ENCODE data around the gene TALDO1. TPM values are rescaled to one million over a fixed set of nuclear protein-coding genes. Genes with fewer than 3 reads are reported as not detected.

The TALDO1 gene
- total and polyA plus RNA-seq, 2 donors from 2014 or later, result 175 to 312 TPM

DNA sequence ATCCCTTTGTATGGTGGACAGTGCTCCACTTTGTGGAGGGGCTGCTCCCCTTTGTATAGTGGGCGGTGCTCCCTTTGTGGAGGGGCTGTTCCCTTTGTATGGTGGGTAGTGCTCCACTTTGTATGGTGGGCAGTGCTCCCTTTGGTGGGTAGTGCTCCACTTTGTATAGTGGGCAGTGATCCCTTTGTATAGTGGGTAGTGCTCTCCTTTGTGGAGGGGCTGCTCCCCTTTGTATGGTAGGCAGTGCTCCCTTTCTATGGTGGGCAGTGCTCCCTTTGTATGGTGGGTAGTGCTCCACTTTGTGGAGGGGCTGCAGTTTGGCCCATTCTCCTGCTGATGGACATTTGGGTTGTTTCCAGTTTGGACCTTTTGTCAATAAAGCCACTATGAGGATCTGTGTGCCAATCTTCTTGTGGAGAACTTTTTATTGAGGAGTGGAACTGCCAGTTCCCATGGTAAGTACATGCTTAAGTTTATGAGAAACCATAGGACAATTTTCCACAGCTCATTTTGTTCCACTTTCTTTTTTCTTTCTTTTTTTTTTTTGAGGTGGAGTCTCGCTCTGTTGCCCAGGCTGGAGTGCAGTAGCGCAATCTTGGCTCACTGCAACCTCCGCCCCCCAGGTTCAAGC lies 4.6 kb upstream of the TALDO1 start:
- Histone ChIP-seq H3K27me3 (ENCODE audit: control insufficient read depth, insufficient read depth, low read length) (no peaks in the 10 kb centered on the region), H3K27ac (ENCODE audit: low read depth in 2 of 2, low read length in 2 of 2) (no peak overlapping the region), H3K9me3 (ENCODE audit: control insufficient read depth in 2 of 3, insufficient read depth in 1 of 3, low read length in 3 of 3) (no peaks in the 10 kb centered on the region), H3K36me3 (ENCODE audit: control insufficient read depth in 2 of 3, insufficient read depth in 3 of 3, low read length in 3 of 3) (no peaks in the 10 kb centered on the region), H3K9ac (ENCODE audit: low read length in 3 of 3) (no peak overlapping the region), H3K4me1 (ENCODE audit: control insufficient read depth in 2 of 3, insufficient read depth in 2 of 3, low read depth in 1 of 3, low read length in 3 of 3) (peaks cover 0 to 2% (median 0%) of the 10 kb centered on the region in 3 donors), H3K4me3 (ENCODE audit: low read length in 3 of 3) (no peak overlapping the region)
- no peak for TF ChIP-seq CTCF (IDR thresholded peaks at IDR 0.05; ENCODE audit: borderline replicate concordance, extremely low read depth, insufficient read depth)
- DNase-seq, result no peak
- intact Hi-C loops (cut with DNase I), result no loop called here
- FAIRE-seq, result no peak

DNA sequence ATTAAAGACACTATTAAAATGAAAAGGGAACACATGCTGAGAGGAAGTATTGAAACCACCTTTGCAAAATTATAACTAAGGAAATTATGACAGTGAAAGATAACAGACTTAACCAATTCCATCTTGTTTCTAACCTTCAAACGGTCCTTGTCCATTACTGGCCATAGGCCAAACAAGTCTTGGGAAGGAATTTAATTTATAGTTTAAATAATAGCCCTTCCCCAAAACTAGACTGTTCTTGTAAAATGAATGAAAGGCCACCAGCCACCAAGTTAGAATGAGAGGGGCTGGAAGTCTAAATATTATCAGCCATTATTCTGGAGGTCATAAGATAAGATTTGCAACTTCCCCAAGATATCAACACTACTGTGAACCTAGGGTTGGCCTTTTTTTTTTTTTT lies 1.8 kb upstream of the TALDO1 start:
- no peak for TF ChIP-seq CTCF (IDR thresholded peaks at IDR 0.05; ENCODE audit: borderline replicate concordance, extremely low read depth, insufficient read depth)
- Histone ChIP-seq H3K27me3 (ENCODE audit: control insufficient read depth, insufficient read depth, low read length) (no peaks in the 10 kb centered on the region), H3K27ac (ENCODE audit: low read depth in 2 of 2, low read length in 2 of 2) (no peak overlapping the region), H3K9ac (ENCODE audit: low read length in 3 of 3) (no peak overlapping the region), H3K9me3 (ENCODE audit: control insufficient read depth in 2 of 3, insufficient read depth in 1 of 3, low read length in 3 of 3) (no peaks in the 10 kb centered on the region), H3K36me3 (ENCODE audit: control insufficient read depth in 2 of 3, insufficient read depth in 3 of 3, low read length in 3 of 3) (no peaks in the 10 kb centered on the region), H3K4me1 (ENCODE audit: control insufficient read depth in 2 of 3, insufficient read depth in 2 of 3, low read depth in 1 of 3, low read length in 3 of 3) (peaks cover 0 to 8% (median 0%) of the 10 kb centered on the region in 3 donors), H3K4me3 (ENCODE audit: low read length in 3 of 3) (no peak overlapping the region)
- DNase-seq, result no peak
- FAIRE-seq, result no peak
- intact Hi-C loops (cut with DNase I), result no loop called here

DNA sequence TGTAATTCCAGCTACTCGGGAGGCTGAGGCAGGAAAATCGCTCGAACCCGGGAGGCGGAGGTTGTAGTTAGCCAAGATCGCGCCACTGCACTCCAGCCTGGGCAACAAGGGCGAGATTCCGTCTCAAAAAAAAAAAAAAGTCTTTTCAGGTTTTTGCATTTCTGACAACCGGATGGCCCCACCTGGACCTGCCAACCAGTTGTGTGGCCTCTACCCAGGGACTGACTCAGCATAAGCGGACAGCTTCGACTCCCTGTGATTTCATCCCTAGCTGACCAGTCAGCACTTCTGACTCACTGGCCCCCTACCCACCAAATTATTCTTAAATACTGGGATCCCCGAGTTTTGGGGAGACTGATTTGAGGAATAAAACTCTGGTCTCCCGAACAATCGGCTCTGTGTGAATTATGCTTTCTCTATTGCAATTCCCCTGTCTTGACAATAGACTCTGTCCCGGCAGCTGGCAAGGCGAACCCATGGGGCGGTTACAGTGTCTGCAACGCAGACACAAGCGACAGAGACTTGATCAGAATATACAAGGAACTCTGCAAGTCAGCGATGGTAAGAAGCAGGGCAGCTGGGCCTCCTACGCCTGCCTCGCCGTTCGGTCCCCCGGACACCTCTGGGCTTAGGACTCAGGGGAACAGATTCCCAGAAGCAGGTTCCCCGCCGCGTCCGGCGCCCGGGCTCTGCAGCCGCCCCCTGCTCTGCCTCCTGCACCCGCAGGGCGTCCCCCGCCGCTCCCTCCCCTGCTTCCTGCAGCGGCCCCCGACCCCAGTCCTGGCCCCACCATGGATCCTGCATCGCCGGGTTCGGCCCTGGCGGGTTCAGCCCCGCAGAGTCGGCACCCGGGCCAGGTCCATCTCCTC lies 741 bp upstream of the TALDO1 start:
- intact Hi-C loops (cut with DNase I), result no loop called here
- H3K27ac ChIP-seq (ENCODE audit: low read depth in 2 of 2, low read length in 2 of 2), result peak overlapping the region; percentile 60 to 71
- H3K9ac ChIP-seq (ENCODE audit: low read length in 3 of 3), result peak overlapping the region in 2 of 3 donors; percentile 65 to 69
- no peaks in the 10 kb centered on the region for H3K36me3 ChIP-seq (ENCODE audit: control insufficient read depth in 2 of 3, insufficient read depth in 3 of 3, low read length in 3 of 3)
- TF ChIP-seq CTCF (IDR thresholded peaks at IDR 0.05; ENCODE audit: borderline replicate concordance, extremely low read depth, insufficient read depth), result no peak
- FAIRE-seq (no peak), DNase-seq (no peak)
- no peaks in the 10 kb centered on the region for H3K27me3 ChIP-seq (ENCODE audit: control insufficient read depth, insufficient read depth, low read length)
- H3K4me3 ChIP-seq (ENCODE audit: low read length in 3 of 3), result peak overlapping the region in 2 of 3 donors; percentile 63 to 73
- H3K4me1 ChIP-seq (ENCODE audit: control insufficient read depth in 2 of 3, insufficient read depth in 2 of 3, low read depth in 1 of 3, low read length in 3 of 3), result peaks cover 0 to 8% (median 0%) of the 10 kb centered on the region in 3 donors
- no peaks in the 10 kb centered on the region for H3K9me3 ChIP-seq (ENCODE audit: control insufficient read depth in 2 of 3, insufficient read depth in 1 of 3, low read length in 3 of 3)

All from kidney (tissue), 14 donors.